ENCODE results near the gene RANBP1. TPM values are rescaled to one million over a fixed set of nuclear protein-coding genes. Genes with fewer than 3 reads are reported as not detected.

Gene RANBP1
- total RNA-seq, 1 experiment from 2014 or later, result 522 TPM

- Histone ChIP-seq H4K5ac (ENCODE audit: insufficient read length, low read depth, low read length) (no peak overlapping the region), H3K79me2 (ENCODE audit: insufficient read depth, low read length) (0 out of 2 replicates have a peak, but pooled peaks cover 2% of the 10 kb centered on the region), H2BK20ac (ENCODE audit: low read depth, low read length, poor library complexity, severe bottlenecking) (no peak overlapping the region), H3K27me3 (ENCODE audit: insufficient read depth, low read length) (no peaks in the 10 kb centered on the region; the same call in 1 of the 2 replicates), H3T11ph (ENCODE audit: low read length) (no peak overlapping the region), H2BK12ac (ENCODE audit: insufficient read length, low read depth, low read length) (no peak overlapping the region), H4K91ac (ENCODE audit: insufficient read length, low read depth, low read length) (no peak overlapping the region), H3K23ac (ENCODE audit: insufficient read length, low read depth, low read length) (no peak overlapping the region), H2AK5ac (ENCODE audit: insufficient read length, low read length) (no peak overlapping the region), H2AFZ (ENCODE audit: low read length) (no peak overlapping the region), H4K8ac (replicated peaks; ENCODE audit: insufficient read length, low read depth, low read length) (no peak overlapping the region), H2BK5ac (ENCODE audit: insufficient read length, low read length) (no peak overlapping the region), H3K79me1 (ENCODE audit: insufficient read depth, low read depth, low read length, poor library complexity, severe bottlenecking) (no peaks in the 10 kb centered on the region), H3K4me1 (ENCODE audit: insufficient read depth, low read length) (peaks cover 2% of the 10 kb centered on the region; the same call in 1 of the 2 replicates), H3K27ac (ENCODE audit: insufficient read length, low read depth, low read length) (no peak overlapping the region), H3K4me2 (ENCODE audit: insufficient read depth, insufficient read length, low read length) (no peak overlapping the region), H3K23me2 (ENCODE audit: insufficient read length, low read depth, low read length, poor library complexity, severe bottlenecking) (no peaks in the 10 kb centered on the region), H2BK120ac (ENCODE audit: low read depth, low read length, poor library complexity, severe bottlenecking) (no peak overlapping the region), H3K56ac (ENCODE audit: insufficient read length, low read depth, low read length) (no peak overlapping the region), H3K14ac (ENCODE audit: insufficient read depth, low read length) (no peak overlapping the region), H2BK15ac (ENCODE audit: low read depth, low read length) (no peak overlapping the region), H4K20me1 (ENCODE audit: control insufficient read depth, insufficient read depth, insufficient read length) (no peaks in the 10 kb centered on the region), H3K18ac (ENCODE audit: insufficient read length, low read depth, low read length) (no peak overlapping the region), H3K4ac (ENCODE audit: low read depth, low read length) (no peak overlapping the region), H3K9me3 (ENCODE audit: control insufficient read depth, low read depth, low read length) (no peaks in the 10 kb centered on the region), H3K9ac (ENCODE audit: extremely low read depth, insufficient read length, low read length) (no peak overlapping the region)
- no CpG with 5 or more reads among the region's 12 CpGs for WGBS (ENCODE audit: extremely low coverage, insufficient read length, low lambda C conversion rate)
- peak overlapping the region in 2 of 3 experiments; percentile 45 to 47; a peak in 2 of 7 replicates for H3K27ac Mint-ChIP-seq
- peak; percentile 48; the same call in 2 of the 3 replicates for TF ChIP-seq CTCF (conservative IDR thresholded peaks at IDR 0.05)
- H3K36me3 Mint-ChIP-seq (ENCODE audit: insufficient read depth in 1 of 3, low read depth in 3 of 3), result peaks cover 43 to 96% (median 93%) of the 10 kb centered on the region in 3 experiments; a peak in 6 of 7 replicates
- peaks cover 19 to 22% of the 10 kb centered on the region in 2 experiments for H3K4me1 Mint-ChIP-seq
- no peaks in the 10 kb centered on the region for H3K27me3 Mint-ChIP-seq (ENCODE audit: low read depth)
- no peak overlapping the region for H3K4me3 Mint-ChIP-seq
- H3K9me3 Mint-ChIP-seq, result no peaks in the 10 kb centered on the region
- DNase-seq, result no peak
Observed at GRCh38 chr22:20102203-20102780, 13.6 kb upstream of the RANBP1 start.

Measured in H9 (cell line).